ENCODE data around the gene GAPT. TPM values are rescaled to one million over a fixed set of nuclear protein-coding genes. Genes with fewer than 3 reads are reported as not detected.

GAPT gene
- total RNA-seq, 2 experiments from 2014 or later = 11.2 to 15.1 TPM

- no peaks in the 10 kb centered on the region for H3K9me3 ChIP-seq (ENCODE audit: low read length)
- H3K36me3 ChIP-seq (ENCODE audit: insufficient read depth, low read length) = no peaks in the 10 kb centered on the region
- peaks cover 6% of the 10 kb centered on the region for H3K4me1 ChIP-seq (ENCODE audit: insufficient read depth, low read length, poor library complexity, severe bottlenecking)
- H3K4me2 ChIP-seq (ENCODE audit: low read length) = no peak overlapping the region
- ChIA-PET POLR2A (no interaction called here), CTCF (ENCODE audit: unreplicated experiment) (no interaction called here)
- no peaks in the 10 kb centered on the region for H4K20me1 ChIP-seq (ENCODE audit: insufficient read depth, low read length)
- H3K4me3 ChIP-seq (ENCODE audit: low read depth, low read length, poor library complexity, severe bottlenecking) = no peak overlapping the region
- no peak overlapping the region for H3K27ac ChIP-seq (ENCODE audit: low read depth, low read length, poor library complexity, severe bottlenecking)
- no peak for DNase-seq (ENCODE audit: low spot score)
- no peaks in the 10 kb centered on the region for H3K9me2 ChIP-seq (ENCODE audit: insufficient read depth, low read length)
- no peak overlapping the region for H2AFZ ChIP-seq (ENCODE audit: low read length)
- TF ChIP-seq EZH2phosphoT487 (IDR thresholded peaks at IDR 0.05; ENCODE audit: borderline replicate concordance, low read depth, low read length) = no peak
- no peak for TF ChIP-seq CTCF (conservative IDR thresholded peaks at IDR 0.05; ENCODE audit: low read length)
- H3K79me2 ChIP-seq (ENCODE audit: insufficient read depth, low read depth, low read length) = no peaks in the 10 kb centered on the region
- intact Hi-C loops (cut with micrococcal nuclease; ENCODE audit: unreplicated experiment) = no loop called here
- BruUV-seq (replicated peaks) = no TSS peak
Observed at GRCh38 chr5:58542709-58543108, 51.5 kb downstream of the GAPT start.

GRCh38 chr5:58543723-58544122, 52.5 kb downstream of the GAPT start:
- H3K27ac ChIP-seq (ENCODE audit: low read depth, low read length, poor library complexity, severe bottlenecking) = no peak overlapping the region
- DNase-seq (ENCODE audit: low spot score) = no peak
- H3K4me3 ChIP-seq (ENCODE audit: low read depth, low read length, poor library complexity, severe bottlenecking) = no peak overlapping the region
- ChIA-PET CTCF (ENCODE audit: unreplicated experiment) (no interaction called here), POLR2A (no interaction called here)
- H3K4me1 ChIP-seq (ENCODE audit: insufficient read depth, low read length, poor library complexity, severe bottlenecking) = peaks cover 6% of the 10 kb centered on the region
- BruUV-seq (replicated peaks) = no TSS peak
- no peaks in the 10 kb centered on the region for H3K36me3 ChIP-seq (ENCODE audit: insufficient read depth, low read length)
- no peaks in the 10 kb centered on the region for H3K79me2 ChIP-seq (ENCODE audit: insufficient read depth, low read depth, low read length)
- intact Hi-C loops (cut with micrococcal nuclease; ENCODE audit: unreplicated experiment) = no loop called here
- H2AFZ ChIP-seq (ENCODE audit: low read length) = no peak overlapping the region
- H3K9me2 ChIP-seq (ENCODE audit: insufficient read depth, low read length) = no peaks in the 10 kb centered on the region
- TF ChIP-seq EZH2phosphoT487 (IDR thresholded peaks at IDR 0.05; ENCODE audit: borderline replicate concordance, low read depth, low read length) (no peak), CTCF (conservative IDR thresholded peaks at IDR 0.05; ENCODE audit: low read length) (no peak)
- no peaks in the 10 kb centered on the region for H4K20me1 ChIP-seq (ENCODE audit: insufficient read depth, low read length)
- H3K9me3 ChIP-seq (ENCODE audit: low read length) = no peaks in the 10 kb centered on the region
- no peak overlapping the region for H3K4me2 ChIP-seq (ENCODE audit: low read length)

GRCh38 chr5:58544195-58544594, 53.0 kb downstream of the GAPT start:
- Histone ChIP-seq H3K4me3 (ENCODE audit: low read depth, low read length, poor library complexity, severe bottlenecking) (no peak overlapping the region), H3K4me2 (ENCODE audit: low read length) (0 out of 2 replicates have a peak overlapping the region, but pooled peaks have one; percentile 10), H3K36me3 (ENCODE audit: insufficient read depth, low read length) (no peaks in the 10 kb centered on the region), H3K9me3 (ENCODE audit: low read length) (no peaks in the 10 kb centered on the region), H2AFZ (ENCODE audit: low read length) (peak overlapping the region; percentile 14; the same call in 1 of the 2 replicates), H3K27ac (ENCODE audit: low read depth, low read length, poor library complexity, severe bottlenecking) (no peak overlapping the region), H3K4me1 (ENCODE audit: insufficient read depth, low read length, poor library complexity, severe bottlenecking) (peaks cover 6% of the 10 kb centered on the region), H3K9me2 (ENCODE audit: insufficient read depth, low read length) (no peaks in the 10 kb centered on the region), H3K79me2 (ENCODE audit: insufficient read depth, low read depth, low read length) (no peaks in the 10 kb centered on the region), H4K20me1 (ENCODE audit: insufficient read depth, low read length) (no peaks in the 10 kb centered on the region)
- no peak for TF ChIP-seq EZH2phosphoT487 (IDR thresholded peaks at IDR 0.05; ENCODE audit: borderline replicate concordance, low read depth, low read length)
- no peak for TF ChIP-seq CTCF (conservative IDR thresholded peaks at IDR 0.05; ENCODE audit: low read length)
- DNase-seq (ENCODE audit: low spot score) = peak; percentile 1
- ChIA-PET POLR2A (no interaction called here), CTCF (ENCODE audit: unreplicated experiment) (no interaction called here)
- intact Hi-C loops (cut with micrococcal nuclease; ENCODE audit: unreplicated experiment) = no loop called here
- BruUV-seq (replicated peaks) = no TSS peak
